Neural crest cell (in vitro differentiated cells): ENCODE data around the gene FANCI. TPM values are rescaled to one million over a fixed set of nuclear protein-coding genes. Genes with fewer than 3 reads are reported as not detected.

Experiments used
- DNase-seq: peaks from one replicate; pipeline ENCODE4 v3.0.0; 2021; ENCODE audit warnings: low read depth, mixed read lengths, low spot score
- H3K27ac Mint-ChIP-seq: one replicate; pipeline ENCODE4 v1.8.0; 2021; ENCODE audit warnings: mild to moderate bottlenecking, mixed read lengths; ENCODE audit not compliant: unreplicated experiment
- H3K27me3 Mint-ChIP-seq: 2 replicates; pipeline ENCODE4 v1.8.0; 2021; ENCODE audit warnings: low read depth, mild to moderate bottlenecking, mixed read lengths
- H3K36me3 Mint-ChIP-seq: 2 replicates; pipeline ENCODE4 v1.8.0; 2021; ENCODE audit warnings: low read depth, mild to moderate bottlenecking, mixed read lengths
- H3K4me1 Mint-ChIP-seq: 2 replicates; pipeline ENCODE4 v1.8.0; 2021; ENCODE audit warnings: mixed read lengths
- H3K4me3 Mint-ChIP-seq: one replicate; pipeline ENCODE4 v1.8.0; 2021; ENCODE audit warnings: mild to moderate bottlenecking, mixed read lengths
- H3K9me3 Mint-ChIP-seq: 2 replicates; pipeline ENCODE4 v1.8.0; 2021; ENCODE audit warnings: mixed read lengths
- CTCF ChIP-seq: fragments of 200-600 bp; sonication (generic); conservative IDR thresholded peaks from 2 replicates; pipeline ENCODE4 v1.5.0; 2021; ENCODE audit warnings: antibody characterized with exemption, mild to moderate bottlenecking
- total RNA-seq: library from RNA; stranded (reverse); gene quantifications from 2 replicates; pipeline ENCODE4 v1.2.1, GENCODE V29; 2021

Gene FANCI
- total RNA-seq, 1 donor from 2014 or later, result 164 TPM

GRCh38 chr15:89340573-89340972, 96.8 kb downstream of the FANCI start:
- DNase-seq, result no peak
- Mint-ChIP-seq H3K36me3 (no peaks in the 10 kb centered on the region), H3K27ac (no peak overlapping the region), H3K27me3 (peaks cover 48% of the 10 kb centered on the region), H3K4me1 (peaks cover 5% of the 10 kb centered on the region), H3K9me3 (no peaks in the 10 kb centered on the region), H3K4me3 (no peak overlapping the region)
- TF ChIP-seq CTCF, result no peak

GRCh38 chr15:89341316-89342005, 97.7 kb downstream of the FANCI start:
- Mint-ChIP-seq H3K9me3 (no peaks in the 10 kb centered on the region), H3K27ac (no peak overlapping the region), H3K36me3 (no peaks in the 10 kb centered on the region), H3K4me3 (no peak overlapping the region), H3K4me1 (peaks cover 3% of the 10 kb centered on the region), H3K27me3 (peaks cover 42% of the 10 kb centered on the region)
- DNase-seq, result no peak
- no peak for TF ChIP-seq CTCF

GRCh38 chr15:89342840-89343239, 99.1 kb downstream of the FANCI start:
- no peak for DNase-seq
- Mint-ChIP-seq H3K4me3 (no peak overlapping the region), H3K4me1 (peaks cover 3% of the 10 kb centered on the region), H3K36me3 (no peaks in the 10 kb centered on the region), H3K27me3 (peaks cover 29% of the 10 kb centered on the region), H3K9me3 (no peaks in the 10 kb centered on the region), H3K27ac (no peak overlapping the region)
- no peak for TF ChIP-seq CTCF

- H3K9me3 Mint-ChIP-seq, result no peaks in the 10 kb centered on the region
- H3K4me1 Mint-ChIP-seq, result peaks cover 3% of the 10 kb centered on the region
- no peak for DNase-seq
- H3K4me3 Mint-ChIP-seq, result no peak overlapping the region
- H3K27ac Mint-ChIP-seq, result no peak overlapping the region
- H3K27me3 Mint-ChIP-seq, result peaks cover 30% of the 10 kb centered on the region
- no peak for TF ChIP-seq CTCF
- no peaks in the 10 kb centered on the region for H3K36me3 Mint-ChIP-seq
Observed at GRCh38 chr15:89345248-89345647, 101.5 kb downstream of the FANCI start.

- Mint-ChIP-seq H3K9me3 (no peaks in the 10 kb centered on the region), H3K27ac (no peak overlapping the region), H3K4me1 (peaks cover 3% of the 10 kb centered on the region), H3K27me3 (peaks cover 28% of the 10 kb centered on the region), H3K36me3 (no peaks in the 10 kb centered on the region), H3K4me3 (no peak overlapping the region)
- TF ChIP-seq CTCF, result no peak
- no peak for DNase-seq
Observed at GRCh38 chr15:89346516-89347231, 102.9 kb downstream of the FANCI start.
